IPS-NIHi11 (cell line): ENCODE data around the gene CDH23.

Experiments
- DNase-seq: peaks from one replicate; pipeline ENCODE4 v3.0.0; 2012; ENCODE audit warnings: mixed read lengths, low spot score

Gene CDH23

DNA sequence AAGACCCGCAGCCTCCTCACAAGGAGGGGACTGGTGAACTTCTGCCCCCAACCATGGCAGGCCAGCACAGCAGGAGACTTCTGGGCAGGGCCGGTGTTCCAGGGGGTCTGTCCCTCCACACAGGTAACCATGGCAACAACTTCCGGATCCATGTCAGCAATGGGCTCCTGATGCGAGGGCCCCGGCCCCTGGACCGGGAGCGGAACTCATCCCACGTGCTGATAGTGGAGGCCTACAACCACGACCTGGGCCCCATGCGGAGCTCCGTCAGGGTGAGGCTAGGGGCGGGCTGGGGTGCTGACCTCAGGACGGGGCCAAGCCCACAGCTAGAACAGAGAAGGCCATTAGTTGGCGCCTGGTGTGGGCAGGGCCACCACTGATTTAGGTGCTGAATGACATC lies 328.5 kb downstream of the CDH23 start:
- no peak for DNase-seq

DNA sequence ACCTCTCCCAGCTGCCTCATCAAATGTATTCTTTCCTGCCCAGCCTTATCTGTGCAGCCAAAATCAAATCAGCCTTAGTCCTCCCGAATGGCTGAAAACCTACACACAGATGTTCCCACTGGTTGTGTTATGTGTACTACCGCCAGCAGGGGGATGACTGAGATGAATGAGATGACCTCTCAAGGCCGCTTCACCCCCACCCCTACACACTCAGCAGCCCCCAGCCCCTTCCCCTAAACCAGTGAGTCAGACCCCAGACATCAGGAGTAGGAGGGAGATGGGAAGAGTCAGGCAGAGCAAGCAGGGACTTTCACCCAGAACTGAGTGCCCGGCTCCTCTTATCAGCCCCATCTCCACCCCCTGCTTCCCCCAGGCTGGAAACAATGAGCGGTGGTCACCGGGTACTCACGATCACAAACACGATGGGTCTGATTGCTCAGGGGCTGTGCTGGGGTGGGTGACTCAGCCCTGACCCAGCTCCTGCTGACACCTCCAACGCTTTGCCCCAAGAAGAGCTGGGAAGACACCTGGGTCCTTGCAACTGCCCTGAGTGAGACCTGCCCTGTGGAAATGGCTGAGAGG lies 329.4 kb downstream of the CDH23 start:
- DNase-seq, result peak; percentile 66

DNA sequence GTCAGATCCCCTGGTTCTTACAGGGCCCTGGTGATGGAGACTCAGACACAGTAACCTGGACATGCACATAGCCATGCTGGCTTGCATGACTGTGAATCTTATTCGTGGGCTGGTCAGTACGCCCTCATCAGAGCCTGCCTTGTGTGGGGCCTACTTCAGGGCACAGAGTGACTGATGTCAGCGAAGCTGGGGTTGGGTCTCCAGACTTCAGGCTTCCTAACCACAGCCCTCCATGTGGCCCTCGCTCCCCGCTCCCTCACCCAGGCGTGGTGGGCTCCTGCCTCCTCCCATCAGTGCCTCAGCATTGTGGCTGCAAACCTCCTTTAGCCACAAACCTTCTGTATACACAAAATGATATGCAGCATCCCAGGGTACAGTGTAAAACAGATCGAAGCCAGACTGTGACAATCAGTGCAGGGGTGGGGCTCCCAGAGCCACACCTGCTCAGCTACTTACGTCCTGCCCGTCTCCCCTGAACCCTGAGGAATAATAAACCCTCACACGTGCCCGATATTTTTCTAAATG lies 329.9 kb downstream of the CDH23 start:
- no peak for DNase-seq

DNA sequence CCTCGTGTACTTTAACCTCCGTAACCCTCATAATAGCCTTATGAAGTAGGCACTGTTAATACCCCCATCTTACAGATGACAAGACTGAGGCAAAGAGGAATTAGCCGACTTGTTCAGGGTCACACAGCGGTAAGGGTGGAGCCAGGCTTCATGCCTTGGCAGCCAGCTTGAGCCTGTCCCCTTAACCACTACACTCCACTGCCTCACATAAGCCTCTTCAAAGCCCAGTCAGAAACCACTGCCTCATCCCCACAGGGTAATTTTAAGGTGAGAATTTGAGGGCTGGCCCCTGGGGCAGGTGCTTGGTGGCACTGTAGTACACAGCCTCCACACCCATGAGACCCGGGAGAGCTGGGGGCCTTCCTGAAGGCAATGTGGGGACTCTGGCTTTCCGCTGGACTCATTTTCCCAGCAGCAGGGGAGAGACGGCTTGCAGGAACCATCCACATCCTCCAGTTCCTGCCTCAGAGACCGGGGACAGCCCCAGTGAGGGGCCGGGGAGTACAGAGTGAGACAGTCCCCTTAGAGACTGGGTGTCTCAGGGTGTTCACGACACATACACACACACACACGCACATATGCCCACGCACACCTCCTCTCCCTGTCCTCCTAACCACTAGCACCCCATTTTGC lies 330.5 kb downstream of the CDH23 start:
- DNase-seq, result no peak

DNA sequence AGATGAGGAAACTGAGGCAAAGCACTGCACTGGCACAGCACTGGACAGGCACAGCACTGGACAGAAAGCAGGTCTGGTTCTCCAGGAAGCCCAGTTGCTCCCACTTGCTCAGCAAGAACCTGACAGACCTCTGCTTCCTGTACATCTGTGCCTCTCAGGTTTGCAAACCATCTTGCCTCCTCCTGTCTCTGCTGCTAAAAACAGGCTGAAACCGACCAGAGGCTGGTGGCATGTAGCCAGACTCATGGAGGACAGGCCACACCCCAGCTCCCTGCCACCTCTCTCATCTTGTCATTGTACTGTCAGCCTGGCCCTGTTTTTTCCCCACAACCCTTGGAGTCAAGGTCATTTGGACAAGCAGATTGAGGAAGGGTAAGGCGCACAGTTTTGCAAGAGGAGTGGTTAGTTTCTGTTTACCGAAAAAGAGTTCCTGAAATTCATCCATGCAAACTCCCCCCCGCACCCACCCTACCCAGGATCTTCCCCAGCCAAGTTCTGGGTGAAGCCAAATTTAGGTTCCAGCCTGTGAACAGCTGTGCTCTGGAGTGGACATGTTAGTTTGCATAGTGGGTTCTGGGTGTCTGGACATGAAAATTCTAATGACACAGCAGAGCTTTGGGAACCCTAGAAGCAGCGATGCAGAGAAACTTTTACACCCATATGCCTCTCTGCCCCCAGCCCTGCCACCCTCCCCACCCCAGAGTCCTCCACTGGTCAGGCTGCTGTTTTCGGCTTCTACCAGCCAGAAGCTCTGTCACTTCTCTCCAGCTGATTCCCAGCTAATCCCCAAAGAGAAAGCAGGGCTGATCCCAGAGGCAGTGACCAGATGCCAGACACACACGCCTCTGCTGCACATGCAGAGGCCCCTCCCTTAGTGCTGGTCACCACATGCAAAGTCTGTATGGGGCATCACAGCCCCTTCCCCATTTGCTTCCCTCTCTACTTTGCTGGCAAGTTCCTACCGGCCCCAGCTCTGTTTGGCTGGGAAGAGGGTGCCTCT lies 331.3 kb downstream of the CDH23 start:
- no peak for DNase-seq

DNA sequence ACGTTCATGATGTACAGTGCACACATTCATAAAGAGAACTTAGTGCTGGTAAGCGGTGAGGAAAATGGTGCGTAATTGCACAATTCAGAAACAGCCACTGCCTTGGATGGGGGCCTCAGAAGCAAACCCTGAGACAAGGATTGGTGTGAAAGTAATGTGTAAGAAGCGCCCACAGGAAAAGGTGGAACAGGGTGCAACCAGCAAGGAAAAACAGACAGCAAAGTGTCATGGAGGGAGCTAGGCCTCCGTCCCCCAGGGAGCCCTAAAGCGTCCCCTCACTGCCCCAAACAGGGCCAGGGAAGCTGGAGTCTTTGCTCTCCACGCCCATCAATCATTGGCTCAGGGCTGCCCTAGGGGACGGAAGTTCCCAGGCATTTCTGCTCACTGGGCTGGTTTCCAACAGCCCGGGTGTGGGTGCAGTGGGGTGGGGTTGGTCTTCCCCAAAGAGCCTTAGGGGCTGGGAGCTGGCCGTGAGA lies 332.5 kb downstream of the CDH23 start:
- DNase-seq, result no peak

DNA sequence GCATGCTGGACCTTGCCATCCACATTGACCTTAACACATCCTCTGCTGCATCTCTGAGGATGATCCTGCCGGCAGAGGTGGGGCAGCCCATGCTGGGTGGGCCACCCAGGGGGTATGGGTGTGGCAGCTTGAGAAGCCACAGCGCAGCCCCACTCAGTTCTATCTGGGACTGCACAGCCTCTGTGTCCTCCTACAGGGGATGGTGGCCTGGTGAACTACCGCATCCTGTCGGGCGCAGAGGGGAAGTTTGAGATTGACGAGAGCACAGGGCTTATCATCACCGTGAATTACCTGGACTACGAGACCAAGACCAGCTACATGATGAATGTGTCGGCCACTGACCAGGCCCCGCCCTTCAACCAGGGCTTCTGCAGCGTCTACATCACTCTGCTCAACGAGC lies 335.1 kb downstream of the CDH23 start:
- no peak for DNase-seq

DNA sequence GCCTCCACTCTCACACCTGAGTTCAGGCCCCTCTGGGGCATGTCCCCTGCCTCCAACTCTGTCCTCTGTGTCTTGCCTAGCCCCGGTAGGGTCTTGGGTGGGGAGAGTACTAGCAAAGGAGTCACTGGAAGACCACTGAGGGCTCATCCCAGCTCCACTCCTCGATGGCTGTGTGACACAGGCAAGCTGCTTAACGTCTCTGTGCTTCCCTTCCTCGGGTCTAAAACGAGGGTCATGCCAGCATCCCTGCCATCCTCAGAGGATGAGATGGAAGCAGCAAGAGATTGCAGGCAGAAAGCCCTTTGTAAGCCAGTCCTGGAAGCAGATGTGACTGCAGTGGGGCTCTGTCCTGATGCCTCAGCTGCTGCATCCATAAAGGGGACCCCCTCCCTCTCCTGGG lies 338.1 kb downstream of the CDH23 start:
- DNase-seq, result no peak

DNA sequence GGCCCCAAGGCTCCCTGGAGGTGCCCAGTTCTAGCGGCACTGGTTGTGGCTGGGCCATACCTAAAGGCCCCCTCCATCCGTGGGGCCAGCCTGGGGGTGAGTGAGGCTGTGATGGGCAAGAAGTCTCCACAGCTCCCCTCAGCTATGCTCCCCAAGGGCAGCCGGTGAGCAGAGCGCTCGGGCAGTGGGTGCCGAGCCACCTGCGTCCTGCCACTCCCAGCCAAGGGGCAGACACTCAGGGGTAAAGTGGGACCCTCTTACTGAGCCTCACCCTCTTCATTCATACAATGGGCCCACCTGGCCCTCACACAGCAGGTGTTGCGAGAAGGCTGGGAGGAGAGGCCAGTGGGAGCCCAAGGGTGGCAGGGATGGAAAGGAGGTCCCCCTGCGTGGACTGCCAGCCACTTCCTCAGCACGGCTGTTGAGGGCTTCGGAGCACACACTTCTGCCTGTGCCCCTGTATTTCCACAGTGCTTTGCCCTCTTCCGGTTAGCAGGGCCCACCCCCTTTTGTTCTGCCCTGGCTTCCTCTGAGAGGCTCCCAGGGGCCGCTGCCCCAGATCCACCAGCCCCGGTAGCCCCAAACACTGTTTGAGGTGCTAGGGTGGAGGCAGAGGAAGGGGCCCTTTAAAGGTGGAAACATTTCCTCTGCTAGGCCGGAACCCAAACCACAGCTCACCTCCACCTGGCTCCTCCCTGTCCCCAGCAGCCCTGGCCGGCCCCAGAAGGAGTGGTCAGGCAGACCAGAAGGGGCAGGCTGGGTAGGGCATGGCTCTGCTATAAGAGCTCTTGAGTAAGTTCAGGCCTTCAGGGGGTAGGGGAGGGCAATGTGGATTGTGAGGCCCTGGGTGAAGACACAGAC lies 339.2 kb downstream of the CDH23 start:
- DNase-seq, result peak; percentile 66

DNA sequence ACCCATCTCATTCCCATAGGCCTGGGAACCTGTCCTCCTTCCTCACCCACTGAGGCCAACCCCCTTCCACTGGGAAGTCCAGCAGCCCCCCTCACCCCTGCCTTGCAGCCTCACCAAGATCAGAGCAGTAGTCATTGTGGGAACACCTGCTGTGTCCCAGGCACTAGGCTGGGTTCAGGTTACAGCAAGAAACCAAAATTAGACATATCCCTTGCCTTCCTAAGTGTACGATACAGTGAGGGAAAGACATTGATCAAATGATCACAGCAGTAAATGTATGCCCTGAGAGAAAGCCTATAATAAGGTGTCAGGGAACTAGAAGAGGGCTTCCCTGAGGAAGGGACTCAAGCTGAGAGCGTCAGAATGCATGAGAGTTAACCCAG lies 339.8 kb downstream of the CDH23 start:
- DNase-seq, result peak; percentile 54

DNA sequence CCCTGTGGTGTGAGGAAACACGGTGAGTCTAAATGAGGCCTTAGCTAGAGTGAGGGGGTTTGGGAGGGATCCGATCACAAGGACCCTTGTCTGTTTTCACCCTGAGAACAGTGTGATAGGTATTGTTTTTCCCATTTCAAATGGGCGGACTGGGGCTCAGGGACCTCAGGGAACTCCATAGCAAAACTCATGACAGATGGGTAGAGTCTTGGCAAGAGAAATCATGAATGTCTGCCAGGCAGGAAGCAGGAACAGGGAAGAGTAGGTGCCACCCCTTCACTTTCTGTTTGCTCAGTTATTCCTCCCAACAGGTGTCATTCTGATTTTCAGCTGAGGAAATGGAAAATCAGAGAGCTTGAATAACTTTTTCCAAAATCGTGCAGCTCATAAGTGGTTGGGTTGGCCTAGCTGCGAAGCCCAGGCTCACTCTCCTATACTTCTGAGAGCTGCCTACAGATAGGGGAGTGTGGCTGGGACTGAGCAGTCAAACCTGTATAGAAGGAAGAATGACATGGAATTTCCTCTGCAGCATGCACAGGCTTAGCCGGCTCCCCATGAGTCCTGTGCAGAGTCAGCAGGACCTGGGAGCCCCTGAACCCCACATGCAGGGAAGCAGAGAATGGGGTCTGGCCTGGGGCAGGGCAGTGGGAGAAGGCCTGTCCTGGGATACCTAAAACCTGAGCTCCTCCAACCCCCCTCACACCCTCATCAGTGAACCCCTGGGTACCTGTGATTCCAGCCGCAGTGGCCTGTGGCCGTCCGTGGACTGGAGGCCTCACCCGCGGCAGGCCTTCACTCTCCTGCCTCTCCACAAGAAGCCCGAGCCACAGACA lies 340.5 kb downstream of the CDH23 start:
- DNase-seq, result no peak

DNA sequence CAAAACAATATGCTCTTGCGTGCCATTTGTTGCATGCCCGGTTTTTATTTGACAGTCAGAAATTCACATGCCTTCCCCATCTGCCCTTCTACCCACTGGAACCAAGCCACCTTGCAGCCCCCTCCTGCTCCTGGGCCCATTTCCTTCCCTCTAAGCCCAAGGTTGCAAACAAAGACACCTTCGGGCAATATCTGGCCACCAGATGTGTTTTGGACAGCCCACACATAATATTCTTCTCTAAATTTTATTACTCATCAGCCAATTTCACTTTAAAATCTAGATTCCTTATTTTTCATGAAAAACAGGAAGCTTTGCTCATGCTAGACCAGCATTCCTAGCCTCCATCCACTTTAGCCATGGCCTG lies 341.1 kb downstream of the CDH23 start:
- DNase-seq, result no peak

DNA sequence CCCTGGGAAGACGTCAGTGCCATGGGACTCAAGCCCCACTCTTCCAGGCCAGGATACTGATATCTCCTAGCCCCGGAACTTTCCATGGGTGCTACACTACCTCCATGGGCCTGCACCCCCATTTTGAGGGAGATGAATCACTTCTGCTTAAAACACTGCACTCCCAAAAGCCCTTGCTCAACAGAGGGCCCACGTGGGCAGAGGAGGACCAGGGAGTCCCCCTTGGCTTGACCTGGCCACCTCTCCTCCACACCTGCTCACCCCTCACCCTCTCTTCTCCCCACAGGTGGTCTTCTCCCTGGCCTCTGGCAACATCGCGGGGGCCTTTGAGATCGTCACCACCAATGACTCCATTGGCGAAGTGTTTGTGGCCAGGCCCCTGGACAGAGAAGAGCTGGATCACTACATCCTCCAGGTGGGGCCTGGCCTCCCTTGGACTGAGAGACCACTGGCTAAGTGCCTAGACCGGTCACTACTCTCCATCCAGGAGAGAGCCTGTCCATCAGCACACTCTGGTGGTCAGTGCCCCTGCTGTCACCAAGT lies 342.7 kb downstream of the CDH23 start:
- no peak for DNase-seq

DNA sequence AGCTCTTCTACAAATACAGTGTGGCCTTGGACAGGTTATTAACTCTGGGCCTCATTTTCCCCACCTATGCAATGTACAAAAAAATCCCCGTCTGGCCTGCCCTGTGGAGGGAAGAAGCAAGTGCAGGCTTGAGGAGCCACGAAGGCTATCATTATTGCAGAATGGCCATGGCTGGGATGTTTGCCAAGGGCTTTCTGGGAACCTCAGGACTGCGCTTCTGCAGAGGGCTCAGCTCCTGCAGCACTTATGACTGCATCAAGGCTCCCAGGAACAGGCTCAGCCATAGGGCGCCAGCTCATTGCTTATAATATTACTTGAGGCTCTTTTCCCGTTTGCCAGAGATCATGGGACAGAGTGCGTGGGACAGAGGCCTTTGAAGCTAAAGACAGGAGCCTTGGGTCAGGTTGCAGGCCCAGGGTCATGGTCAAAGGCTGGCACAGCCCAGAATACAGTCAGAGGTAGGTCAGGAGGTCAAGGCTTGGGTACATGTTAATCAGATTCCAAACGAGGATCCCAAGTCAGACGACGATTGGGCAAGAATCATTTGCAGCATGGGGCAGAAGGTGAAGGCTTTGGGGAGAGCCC lies 343.4 kb downstream of the CDH23 start:
- no peak for DNase-seq

DNA sequence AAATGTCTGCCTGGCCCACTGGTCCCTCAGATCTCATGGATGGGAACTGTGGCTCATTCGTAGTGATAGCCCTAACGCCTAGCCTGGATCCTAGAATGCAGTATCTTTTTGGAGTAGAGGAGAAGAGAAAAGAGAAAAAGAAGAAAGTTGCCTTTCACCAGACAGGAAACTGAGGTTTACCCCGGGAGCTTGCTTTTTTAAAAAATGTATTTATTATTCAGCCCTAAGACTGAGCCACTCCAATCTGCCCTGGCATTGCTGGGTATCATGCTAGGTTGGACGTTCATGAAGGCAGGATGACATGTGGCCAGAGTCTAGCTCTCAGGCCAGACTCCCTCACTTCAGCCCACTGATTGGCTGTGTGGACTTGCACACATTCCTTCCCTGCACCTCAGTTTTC lies 344.3 kb downstream of the CDH23 start:
- no peak for DNase-seq

DNA sequence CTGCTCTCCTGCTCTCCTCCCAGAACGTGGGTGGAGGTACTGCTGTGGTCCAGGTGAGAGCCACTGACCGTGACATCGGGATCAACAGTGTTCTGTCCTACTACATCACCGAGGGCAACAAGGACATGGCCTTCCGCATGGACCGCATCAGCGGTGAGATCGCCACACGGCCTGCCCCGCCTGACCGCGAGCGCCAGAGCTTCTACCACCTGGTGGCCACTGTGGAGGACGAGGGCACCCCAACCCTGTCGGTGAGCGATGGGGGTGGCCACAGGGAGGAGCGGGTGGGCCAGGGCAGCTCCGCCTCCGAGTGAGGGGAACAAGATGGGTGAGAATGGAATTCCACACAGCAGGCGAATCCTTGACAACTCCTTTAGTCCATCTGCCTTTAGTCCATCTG lies 345.0 kb downstream of the CDH23 start:
- no peak for DNase-seq

DNA sequence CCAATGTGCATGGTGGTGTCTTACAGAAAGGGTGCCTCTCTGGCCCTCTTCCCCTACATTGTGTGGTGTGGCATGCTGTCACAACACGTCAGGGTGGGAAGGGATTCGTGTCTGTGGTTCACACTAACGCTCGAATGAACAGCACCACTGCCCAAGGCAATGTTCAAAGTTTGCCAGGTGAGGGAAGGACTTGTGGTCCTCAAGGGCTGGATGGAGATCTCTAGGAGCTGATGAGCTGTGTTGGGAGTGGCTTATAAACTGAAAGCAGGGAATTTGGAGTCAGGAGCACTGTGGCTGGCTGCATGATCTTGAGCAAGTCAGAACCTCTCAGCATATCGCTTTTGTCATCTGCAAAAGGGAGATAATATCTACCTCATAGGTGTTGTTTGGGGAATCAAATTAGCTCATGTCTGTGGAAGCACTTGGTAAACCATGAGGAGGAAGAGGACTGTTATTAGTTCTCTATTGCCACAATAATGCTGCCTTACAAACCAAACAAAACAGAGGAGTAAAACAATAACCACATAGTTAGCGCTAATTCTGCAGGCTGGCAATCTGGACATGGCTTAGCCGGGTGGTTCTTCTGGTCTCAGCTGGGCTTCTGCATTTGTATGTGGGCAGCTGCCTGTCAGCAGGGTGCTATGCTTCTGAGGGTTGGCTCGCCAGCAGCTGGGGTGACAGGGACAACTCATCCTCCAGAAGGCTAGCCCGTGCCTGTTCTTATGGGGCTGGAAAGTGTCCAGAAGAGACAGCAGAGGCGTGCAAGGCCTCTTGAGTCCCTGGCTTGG lies 345.8 kb downstream of the CDH23 start:
- no peak for DNase-seq

DNA sequence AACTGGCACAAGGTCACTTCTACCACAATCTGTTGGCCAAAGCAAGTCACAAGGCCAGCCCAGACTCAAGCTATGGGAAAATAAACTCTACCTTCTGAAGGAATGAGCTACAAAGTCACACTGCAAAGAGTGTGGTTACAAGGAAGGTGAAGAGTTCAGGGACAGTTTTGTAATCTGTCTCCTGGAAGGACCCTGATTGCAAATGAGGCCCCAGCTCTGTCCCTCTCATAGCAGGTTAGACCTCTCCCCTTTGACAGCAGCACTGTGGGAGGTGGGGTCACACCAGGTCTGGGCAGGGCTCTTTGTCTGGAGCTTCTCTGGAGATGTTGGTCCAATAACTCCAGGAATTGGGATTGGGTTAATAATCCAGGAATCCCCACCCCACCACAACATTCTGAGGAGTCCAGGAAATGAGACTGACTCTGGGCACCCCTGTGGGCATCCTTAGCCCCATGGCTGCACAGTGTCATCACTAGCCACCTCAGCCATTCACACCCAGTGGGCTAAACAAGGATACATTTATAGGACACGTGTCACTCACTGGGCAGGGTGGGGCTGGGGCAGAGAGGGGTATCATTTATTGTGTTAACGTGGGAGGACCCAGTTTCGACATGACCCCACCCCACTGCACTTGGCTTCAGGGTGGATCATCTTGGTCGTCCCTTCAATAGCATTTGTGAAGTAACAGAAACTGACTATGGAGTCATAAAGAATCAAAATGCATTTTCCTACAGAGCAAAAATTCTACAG lies 346.5 kb downstream of the CDH23 start:
- no peak for DNase-seq

DNA sequence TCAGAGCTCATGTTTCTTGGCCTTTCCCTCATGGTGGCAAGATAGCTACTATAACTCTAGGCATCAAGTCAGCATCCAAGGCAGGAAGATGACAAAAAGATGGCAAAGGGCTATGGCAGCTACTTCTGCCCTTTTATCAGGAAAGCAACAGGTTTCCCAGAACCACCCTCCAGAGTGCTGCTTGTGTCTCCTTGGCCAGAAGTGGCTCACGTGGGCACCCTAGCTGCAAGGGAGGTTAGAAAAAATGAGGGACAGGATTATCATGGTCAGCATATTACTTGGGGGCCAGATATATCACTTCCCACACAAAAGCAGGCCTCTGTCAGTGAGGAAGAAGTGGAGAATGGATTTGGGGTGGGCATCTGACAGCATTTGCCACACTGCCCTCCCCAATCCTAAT lies 347.1 kb downstream of the CDH23 start:
- no peak for DNase-seq
